Liver (tissue), 9 donors: ENCODE results near the gene CIC. TPM values are rescaled to one million over a fixed set of nuclear protein-coding genes. Genes with fewer than 3 reads are reported as not detected.
"Not testable (repeated sequence)": the region's sequence is repeated elsewhere in the genome, so short reads cannot be mapped to it uniquely, and the experiment has no call there.

ENCODE experiments used
- DNase-seq: peaks from one replicate; pipeline ENCODE4 v3.0.0-alpha.2; 2017; ENCODE audit warnings: low spot score
- H3K27ac ChIP-seq, 2 donors: one replicate each; pipeline ENCODE4 v1.7.0; 2013; ENCODE audit warnings: inconsistent platforms in 2 of 2, low read length in 2 of 2, control low read depth in 1 of 2, low read depth in 1 of 2, mild to moderate bottlenecking in 1 of 2
- H3K27me3 ChIP-seq, 4 donors: one replicate each; pipeline versions ENCODE4 v1.6.1 to v1.7.0; 2013; ENCODE audit warnings: low read length in 3 of 4, inconsistent platforms in 1 of 4, mild to moderate bottlenecking in 1 of 4, moderate library complexity in 1 of 4; ENCODE audit not compliant: control insufficient read depth in 4 of 4, insufficient read depth in 4 of 4
- H3K36me3 ChIP-seq, 4 donors: one replicate each; pipeline versions ENCODE4 v1.6.1 to v1.7.0; 2013; ENCODE audit warnings: low read length in 3 of 4, mild to moderate bottlenecking in 3 of 4, low read depth in 1 of 4, moderate library complexity in 1 of 4; ENCODE audit not compliant: control insufficient read depth in 4 of 4, insufficient read depth in 3 of 4
- H3K4me1 ChIP-seq, 4 donors: one replicate each; pipeline versions ENCODE4 v1.6.1 to v1.7.0; 2013; ENCODE audit warnings: low read length in 3 of 4, mild to moderate bottlenecking in 3 of 4, moderate library complexity in 1 of 4; ENCODE audit not compliant: control insufficient read depth in 4 of 4, insufficient read depth in 4 of 4
- H3K4me3 ChIP-seq, 3 donors: one replicate each; pipeline versions ENCODE4 v1.6.1 to v1.7.0; 2013; ENCODE audit warnings: low read length in 3 of 3, control low read depth in 1 of 3, low read depth in 1 of 3, mild to moderate bottlenecking in 1 of 3
- H3K9ac ChIP-seq, 2 donors: one replicate each; pipeline ENCODE4 v1.7.0; 2013; ENCODE audit warnings: low read length in 2 of 2, mild to moderate bottlenecking in 2 of 2, moderate library complexity in 2 of 2, control low read depth in 1 of 2, low read depth in 1 of 2
- H3K9me3 ChIP-seq, 4 donors: one replicate each; pipeline versions ENCODE4 v1.6.1 to v1.7.0; 2013; ENCODE audit warnings: low read length in 3 of 4; ENCODE audit not compliant: control insufficient read depth in 4 of 4
- ATF3 ChIP-seq: IDR thresholded peaks from 2 replicates; pipeline ENCODE4 v1.6.1; 2016; ENCODE audit warnings: antibody characterized with exemption
- CTCF ChIP-seq: fragments of 150-350 bp; IDR thresholded peaks from 2 replicates; pipeline ENCODE4 v1.5.1; 2017; ENCODE audit warnings: improper control_type of control experiment, low read depth, low read length; ENCODE audit not compliant: missing input control
- EGR1 ChIP-seq, 2 donors: IDR thresholded peaks; 2 replicates each; pipeline ENCODE4 v1.6.1; 2016 to 2018; ENCODE audit warnings: antibody characterized with exemption in 2 of 2, low read depth in 2 of 2
- FOXA1 ChIP-seq: IDR thresholded peaks from 2 replicates; pipeline ENCODE4 v1.6.1; 2016; ENCODE audit warnings: antibody characterized with exemption
- GABPA ChIP-seq, 2 donors: IDR thresholded peaks in 1 of 2; conservative IDR thresholded peaks in 1 of 2; 2 replicates each; pipeline ENCODE4 v1.6.1; 2016; ENCODE audit warnings: antibody characterized with exemption in 2 of 2, mild to moderate bottlenecking in 1 of 2, moderate library complexity in 1 of 2
- HNF4A ChIP-seq, 2 donors: conservative IDR thresholded peaks; 2 replicates each; pipeline ENCODE4 v1.6.1; 2016; ENCODE audit warnings: antibody characterized with exemption in 2 of 2, mild to moderate bottlenecking in 2 of 2
- HNF4G ChIP-seq: IDR thresholded peaks from 2 replicates; pipeline ENCODE4 v1.6.1; 2016; ENCODE audit warnings: antibody characterized with exemption
- JUND ChIP-seq, 2 donors: IDR thresholded peaks; 2 replicates each; pipeline ENCODE4 v1.6.1; 2016; ENCODE audit warnings: antibody characterized with exemption in 2 of 2
- NR2F2 ChIP-seq: IDR thresholded peaks from 2 replicates; pipeline ENCODE4 v1.6.1; 2016; ENCODE audit warnings: antibody characterized with exemption
- RAD21 ChIP-seq, 2 donors: IDR thresholded peaks; 2 replicates each; pipeline ENCODE4 v1.6.1; 2016; ENCODE audit warnings: antibody characterized with exemption in 2 of 2, mild to moderate bottlenecking in 2 of 2
- RXRA ChIP-seq, 2 donors: IDR thresholded peaks; 2 replicates each; pipeline ENCODE4 v1.6.1; 2017 to 2018; ENCODE audit warnings: antibody characterized with exemption in 2 of 2, mild to moderate bottlenecking in 1 of 2
- SP1 ChIP-seq: IDR thresholded peaks from 2 replicates; pipeline ENCODE4 v1.6.1; 2018; ENCODE audit warnings: antibody characterized with exemption, mild to moderate bottlenecking
- WGBS: extraction: QIAGEN DNeasy Blood & Tissue Kit; methylation state at CpG from one replicate; pipeline ENCODE4 v1.1.7; 2013; 5-methylcytosine and 5-hydroxymethylcytosine counted together
- polyA plus RNA-seq, 2 donors: library from polyadenylated mRNA; stranded (reverse) in 1 of 2; unstranded in 1 of 2; fragments of 200-250 nt in 1 of 2; fragments of >200 nt in 1 of 2; fragmentation: Nextera tagmentation in 1 of 2; extraction: Ambion mirVana in 1 of 2; gene quantifications; one replicate each; pipeline versions ENCODE4 v1.2.1 to v1.2.3, GENCODE V29; 2013 to 2015
- total RNA-seq, 2 donors: library from RNA; depleted of rRNA; stranded (reverse); fragments of >200 nt; gene quantifications; one replicate each; pipeline ENCODE4 v1.2.3, GENCODE V29; 2014
- donor health status: healthy.
- donor health status: healthy.
- donor health status: healthy.
- donor health status: healthy.
- donor health status: healthy.

The CIC gene
- total and polyA plus RNA-seq, 4 donors: 5.6 to 21.3 (median 17.2) TPM

GRCh38 chr19:42334697-42335373, 65.8 kb downstream of the CIC start:
- Histone ChIP-seq H3K27ac (no peak overlapping the region), H3K9me3 (no peaks in the 10 kb centered on the region), H3K4me3 (no peak overlapping the region), H3K36me3 (peaks cover 2 to 22% (median 9%) of the 10 kb centered on the region in 4 donors), H3K9ac (no peak overlapping the region), H3K4me1 (no peaks in the 10 kb centered on the region), H3K27me3 (no peaks in the 10 kb centered on the region)
- TF ChIP-seq RXRA (IDR thresholded peaks at IDR 0.05) (no peak), FOXA1 (no peak), GABPA (IDR thresholded peaks at IDR 0.05 in 1 of 2, conservative IDR thresholded peaks at IDR 0.05 in 1 of 2) (no peak)
- WGBS: 91% methylated on average over 13 of the region's 13 CpGs
- no peak for DNase-seq

GRCh38 chr19:42335374-42335936, 66.4 kb downstream of the CIC start:
- Histone ChIP-seq H3K4me1 (no peaks in the 10 kb centered on the region), H3K36me3 (peaks cover 2 to 22% (median 9%) of the 10 kb centered on the region in 4 donors), H3K27me3 (no peaks in the 10 kb centered on the region), H3K4me3 (no peak overlapping the region), H3K9ac (no peak overlapping the region), H3K9me3 (no peaks in the 10 kb centered on the region), H3K27ac (no peak overlapping the region)
- WGBS: 92% methylated on average over 7 of the region's 7 CpGs
- DNase-seq: no peak
- TF ChIP-seq HNF4G (no peak), HNF4A (conservative IDR thresholded peaks at IDR 0.05) (no peak), ATF3 (no peak), NR2F2 (no peak), SP1 (no peak), EGR1 (IDR thresholded peaks at IDR 0.05; ENCODE audit: low read depth in 2 of 2) (no peak), FOXA1 (no peak), JUND (IDR thresholded peaks at IDR 0.05) (no peak), RAD21 (IDR thresholded peaks at IDR 0.05) (no peak)

GRCh38 chr19:42335971-42336370, 66.9 kb downstream of the CIC start:
- Histone ChIP-seq H3K4me3 (no peak overlapping the region), H3K9ac (no peak overlapping the region), H3K9me3 (no peaks in the 10 kb centered on the region), H3K27ac (no peak overlapping the region), H3K4me1 (no peaks in the 10 kb centered on the region), H3K27me3 (no peaks in the 10 kb centered on the region), H3K36me3 (peaks cover 2 to 22% (median 9%) of the 10 kb centered on the region in 4 donors)
- no peak for DNase-seq
- 94% methylated on average over 19 of the region's 19 CpGs for WGBS
- TF ChIP-seq RXRA (IDR thresholded peaks at IDR 0.05): no peak
- no peak for TF ChIP-seq CTCF

GRCh38 chr19:42339126-42339860, 70.2 kb downstream of the CIC start:
- WGBS: 93% methylated on average over 7 of the region's 7 CpGs
- H3K4me3 ChIP-seq, H3K9me3 ChIP-seq, H3K4me1 ChIP-seq, H3K9ac ChIP-seq, DNase-seq, H3K27ac ChIP-seq, H3K27me3 ChIP-seq: not testable (repeated sequence)
- peaks cover 4 to 27% (median 11%) of the 10 kb centered on the region in 4 donors for H3K36me3 ChIP-seq

- H3K27me3 ChIP-seq, H3K9me3 ChIP-seq, DNase-seq, H3K27ac ChIP-seq, H3K4me1 ChIP-seq, H3K9ac ChIP-seq, H3K4me3 ChIP-seq: not testable (repeated sequence)
- WGBS: 97% methylated on average over 4 of the region's 4 CpGs
- peaks cover 4 to 26% (median 9%) of the 10 kb centered on the region in 4 donors for H3K36me3 ChIP-seq
These were observed 70.9 kb downstream of the CIC start for GRCh38 chr19:42339922-42340321.
